Measurements from ENCODE around the gene KRTAP4-1.

DNA sequence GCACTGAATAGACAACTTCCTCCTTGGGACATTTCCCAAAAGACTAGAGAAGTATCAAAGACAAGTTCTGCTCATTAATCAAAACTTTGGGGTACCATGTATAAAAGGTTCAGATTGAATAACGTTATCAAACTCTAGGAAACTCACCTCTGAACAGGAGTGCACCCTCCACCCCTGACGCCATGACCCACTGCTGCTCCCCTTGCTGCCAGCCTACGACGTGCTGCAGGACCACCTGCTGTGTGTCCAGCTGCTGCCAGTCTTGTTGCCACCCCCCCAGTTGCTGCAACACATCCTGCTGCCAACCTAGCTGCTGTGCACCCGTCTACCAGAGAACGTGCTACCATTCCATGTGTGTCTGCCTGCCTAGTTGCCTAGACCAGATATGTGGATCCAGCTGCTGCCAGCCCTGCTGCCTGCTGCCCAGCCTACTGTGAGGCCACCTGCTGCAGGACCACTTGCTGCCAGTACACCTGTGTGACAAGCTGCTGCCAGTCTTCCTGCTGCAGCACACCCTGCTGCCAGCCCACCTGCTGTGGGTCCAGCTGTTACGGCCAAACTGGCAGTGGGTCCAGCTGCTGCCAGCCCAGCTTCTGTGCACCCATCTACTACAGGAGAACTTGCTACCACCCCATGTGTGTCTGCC lies 27.9 kb upstream of the KRTAP4-1 start:
- no peak for TF ChIP-seq SMARCC2 (IDR thresholded peaks at IDR 0.05; ENCODE audit: low read depth)
- TF ChIP-seq MCM3 (IDR thresholded peaks at IDR 0.05), result no peak
- no peak for TF ChIP-seq FOXJ3 (CRISPR knock-in tag; IDR thresholded peaks at IDR 0.05)
- no peak for TF ChIP-seq PML (IDR thresholded peaks at IDR 0.05; ENCODE audit: low read length)
- TF ChIP-seq NBN (IDR thresholded peaks at IDR 0.05; ENCODE audit: low read depth), result no peak

Data from K562 (cell line).